Effector CD8-positive, alpha-beta T cell (primary cell): ENCODE results near the gene NDUFA9.
A peak's percentile ranks its signal among the peaks of the same experiment; 100 is the strongest.

Source experiments
- DNase-seq: peaks from one replicate; lab custom pipeline; 2025; lab: John Stamatoyannopoulos, UW
- total RNA-seq, 4 experiments: gene quantifications; one replicate each; lab custom pipeline; 2026; lab: John Stamatoyannopoulos, UW

NDUFA9 gene
- total RNA-seq, result 11.7 to 22.1 (median 16.4) reads per million in 4 experiments

DNA sequence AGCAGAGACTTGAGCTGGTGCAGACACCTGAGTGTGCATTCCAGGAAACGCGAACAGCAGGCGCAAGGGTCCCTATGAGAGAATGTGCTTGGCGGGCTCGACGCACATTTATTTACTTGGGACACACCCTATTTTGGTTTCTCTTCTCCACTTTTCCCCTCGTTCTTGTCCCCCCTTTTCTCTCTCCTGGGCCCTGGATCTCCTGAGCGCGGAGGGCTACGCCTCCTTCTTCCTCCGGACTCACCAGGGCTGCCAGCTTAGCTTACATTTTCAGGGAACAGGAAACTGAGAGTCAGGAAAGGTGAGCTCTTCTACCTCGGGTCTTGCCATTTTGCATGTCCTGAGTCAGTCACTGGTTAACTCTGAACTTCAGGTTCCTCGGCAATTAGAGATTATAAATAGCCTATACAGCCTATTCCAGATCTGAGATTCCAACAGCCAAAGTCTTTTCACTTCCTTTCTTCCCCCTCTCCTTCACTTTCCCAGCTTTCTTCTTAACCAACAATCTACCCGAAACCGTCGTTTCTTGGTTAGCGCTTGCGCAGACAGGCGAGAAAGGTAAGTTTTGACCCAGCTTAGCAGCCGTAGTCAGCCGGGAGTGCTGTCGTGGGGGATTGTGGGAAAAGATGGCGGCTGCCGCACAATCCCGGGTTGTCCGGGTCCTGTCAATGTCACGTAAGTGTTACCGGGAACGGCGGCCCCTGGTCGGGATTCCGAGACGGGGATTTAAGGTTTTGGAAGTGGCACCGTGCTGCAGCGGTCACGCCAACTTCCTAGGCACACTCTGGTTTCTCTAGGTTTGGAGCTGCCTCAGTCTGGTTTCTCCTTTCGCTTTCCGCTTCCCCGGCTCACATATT lies at the start of gene NDUFA9, which contains the start of gene AKAP3:
Gene NDUFA9 (plus strand): TSS at position 614 of the 857 bp plus-strand sequence. CDS start 13 bp downstream, at position 627.
Gene AKAP3 (minus strand): TSS at position 551 of the 857 bp plus-strand sequence. CDS start 10,855 bp downstream, outside the sequence.
- peak; percentile 50 for DNase-seq

GRCh38 chr12:4603421-4603820 lies 45.5 kb upstream of the NDUFA9 start:
- DNase-seq, result no peak

DNA sequence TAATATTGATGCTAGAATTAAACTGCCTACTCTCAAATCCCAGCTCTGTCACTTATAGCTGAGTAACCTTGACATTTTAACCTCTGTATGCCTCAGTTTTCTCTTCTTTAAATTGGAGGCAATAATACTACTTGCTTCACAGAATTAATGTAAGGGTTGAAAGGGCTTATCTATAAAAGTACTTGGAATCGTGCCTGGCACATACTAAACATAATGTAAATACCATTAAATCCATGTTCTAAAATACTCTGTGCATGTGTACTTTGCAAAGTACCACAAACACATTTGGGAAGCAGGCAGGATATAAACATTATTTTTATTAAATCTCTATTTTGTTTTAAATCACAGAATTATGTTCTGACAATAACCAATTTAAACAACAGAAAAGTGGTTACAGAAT lies 45.0 kb upstream of the NDUFA9 start:
- DNase-seq, result no peak

- peak; percentile 57 for DNase-seq
Measured at GRCh38 chr12:4604684-4605193, 44.2 kb upstream of the NDUFA9 start.

DNA sequence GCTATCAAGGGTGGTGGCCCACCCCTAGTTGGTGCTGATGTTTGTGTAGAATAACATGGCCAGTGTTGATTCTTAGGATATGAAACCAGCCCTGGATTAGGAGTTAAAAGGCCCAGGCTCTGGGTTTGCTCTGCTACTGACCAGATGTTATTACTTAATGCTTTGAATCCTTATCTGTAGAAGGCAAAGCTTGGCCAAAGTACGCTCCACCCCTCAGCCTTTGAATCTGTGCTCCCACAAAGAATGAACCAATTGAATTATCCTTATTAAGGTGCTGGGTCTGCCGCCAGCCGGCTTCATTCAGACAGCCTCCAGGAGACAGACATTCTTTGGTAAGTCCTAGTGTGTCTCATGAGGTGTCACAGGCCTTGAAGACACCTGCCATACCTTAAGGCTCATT lies 41.9 kb upstream of the NDUFA9 start:
- no peak for DNase-seq

DNA sequence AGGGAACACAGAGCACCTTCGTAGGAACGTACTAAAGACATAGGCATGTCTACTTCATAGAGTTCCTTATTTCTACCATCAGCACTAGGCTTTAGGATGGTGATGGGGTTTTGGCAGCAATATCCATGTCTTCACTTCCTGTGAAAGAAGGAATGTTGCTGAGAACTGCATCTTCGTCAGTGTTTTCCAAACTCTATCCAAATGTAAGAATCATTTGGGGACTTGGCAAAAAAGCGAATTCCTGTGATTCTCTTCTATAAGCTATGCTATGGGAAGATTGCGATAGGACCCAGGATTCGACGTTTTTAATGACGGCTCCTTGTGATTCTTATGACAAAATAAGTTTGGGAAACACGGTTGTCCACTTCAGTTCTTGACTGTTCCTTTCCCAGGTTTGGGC lies 39.8 kb upstream of the NDUFA9 start:
- no peak for DNase-seq

GRCh38 chr12:4610481-4610880 lies 38.4 kb upstream of the NDUFA9 start:
- no peak for DNase-seq

DNA sequence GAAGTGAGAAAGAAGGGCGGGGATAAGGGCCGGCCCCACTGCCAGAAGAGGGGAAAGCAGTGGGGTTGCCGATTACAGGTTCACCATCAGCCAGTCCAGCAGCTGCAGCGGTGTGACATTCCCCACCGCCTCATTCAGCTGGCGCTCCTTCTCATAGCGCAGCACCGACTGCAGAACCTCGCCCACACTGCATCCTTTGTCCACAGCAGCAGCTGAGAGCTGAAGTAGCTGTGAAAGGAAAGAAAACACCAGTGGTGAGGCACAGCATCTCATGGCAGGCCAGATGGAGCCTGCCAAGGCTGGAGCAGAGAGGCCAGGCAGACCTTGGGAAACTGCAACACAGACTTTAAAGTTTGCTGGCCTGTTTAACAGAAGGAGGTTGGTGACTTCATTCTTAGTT lies 33.2 kb upstream of the NDUFA9 start:
- no peak for DNase-seq

GRCh38 chr12:4621511-4621910 lies 27.4 kb upstream of the NDUFA9 start:
- no peak for DNase-seq

GRCh38 chr12:4626543-4626942 lies 22.4 kb upstream of the NDUFA9 start:
- no peak for DNase-seq

DNA sequence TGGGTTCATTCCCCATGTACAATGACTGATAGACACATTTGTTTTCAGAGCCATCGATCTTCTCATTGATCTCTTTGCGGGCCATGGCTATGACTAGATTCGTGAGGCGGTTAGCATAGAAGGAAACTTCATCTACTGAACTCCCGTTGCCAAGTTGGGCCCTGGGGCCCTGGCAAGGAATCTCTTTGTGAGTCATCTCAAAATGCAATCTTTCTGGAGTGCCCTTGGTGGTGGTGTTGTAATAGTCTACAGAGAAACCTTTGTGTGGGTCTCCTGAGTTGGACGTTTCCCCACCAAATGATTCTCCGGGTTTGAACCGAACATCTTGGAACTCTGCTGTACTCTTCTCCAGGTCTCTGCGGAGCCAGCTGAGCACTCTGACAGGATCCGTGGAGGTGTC lies 20.5 kb upstream of the NDUFA9 start:
- no peak for DNase-seq

- DNase-seq, result no peak
Measured at GRCh38 chr12:4630262-4630661, 18.7 kb upstream of the NDUFA9 start.

GRCh38 chr12:4643747-4644146 lies 5.2 kb upstream of the NDUFA9 start:
- DNase-seq, result no peak

- DNase-seq, result no peak
Measured at GRCh38 chr12:4645023-4645422, 3.9 kb upstream of the NDUFA9 start.

DNA sequence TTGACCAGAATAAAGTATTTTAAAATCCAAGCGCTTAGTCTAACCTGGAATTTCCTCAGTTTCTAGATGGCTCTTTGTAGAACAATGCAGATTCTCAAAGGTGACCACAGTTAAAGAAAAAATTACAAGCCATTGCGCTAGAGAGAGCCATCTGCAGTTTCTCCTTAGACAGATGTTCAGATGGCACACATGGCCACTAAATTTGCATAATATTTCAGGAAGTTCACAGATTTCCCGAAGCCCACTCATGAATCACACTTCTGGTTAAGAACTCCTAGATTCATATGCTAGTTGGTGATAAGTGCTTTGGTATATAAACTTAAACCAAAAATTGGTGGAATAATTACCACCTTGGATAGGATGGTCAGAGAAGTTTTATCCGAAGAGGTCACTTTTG lies 812 bp upstream of the NDUFA9 start:
- no peak for DNase-seq

- DNase-seq, result no peak
Measured at GRCh38 chr12:4649358-4649661, 396 bp downstream of the NDUFA9 start.

GRCh38 chr12:4653257-4653656 lies 4.3 kb downstream of the NDUFA9 start:
- DNase-seq, result no peak

DNA sequence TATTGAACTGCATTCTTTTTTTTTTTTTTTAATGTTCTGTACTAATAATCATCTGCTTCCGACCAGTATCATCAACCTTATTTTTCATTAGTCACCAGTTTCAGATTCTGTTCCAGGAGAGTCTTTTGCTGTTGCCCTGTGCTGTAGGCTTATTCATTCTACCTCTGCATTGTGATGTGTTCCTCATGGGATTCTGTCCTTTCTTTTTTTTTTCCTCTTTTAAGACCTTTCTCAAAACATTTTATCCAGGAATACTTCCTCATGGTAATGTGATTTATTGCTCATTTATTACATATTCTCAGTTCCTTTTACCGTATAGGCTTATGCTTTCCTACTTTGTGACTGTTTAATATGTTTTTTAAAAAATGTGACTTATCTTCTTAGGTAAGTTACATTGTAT lies 4.8 kb downstream of the NDUFA9 start:
- no peak for DNase-seq

DNA sequence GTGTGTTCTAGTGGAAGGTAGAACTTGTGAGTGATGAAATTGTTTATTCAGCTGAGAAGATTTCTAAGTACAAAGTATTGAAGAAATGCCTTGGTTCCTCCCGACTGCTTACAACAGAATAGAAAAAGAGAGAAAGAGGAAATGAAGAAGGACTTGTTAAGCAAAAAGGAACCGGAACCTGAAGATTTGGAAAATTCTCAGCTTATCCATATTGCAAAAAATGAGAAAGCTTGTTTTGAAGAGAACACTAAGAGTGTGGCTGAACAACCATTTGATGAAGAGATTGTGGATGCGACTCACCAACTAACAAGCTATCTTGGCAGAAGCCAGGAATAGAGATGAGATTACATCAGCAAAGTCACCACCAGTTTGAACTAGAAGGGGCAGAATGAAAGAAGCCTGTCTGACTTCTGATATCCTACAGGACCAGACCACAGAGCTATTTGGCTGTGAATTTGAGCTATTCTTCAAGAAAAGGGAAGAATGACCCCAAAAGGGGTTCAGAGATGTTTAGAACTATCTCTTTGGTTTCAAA lies 15.1 kb downstream of the NDUFA9 start:
- DNase-seq, result no peak

DNA sequence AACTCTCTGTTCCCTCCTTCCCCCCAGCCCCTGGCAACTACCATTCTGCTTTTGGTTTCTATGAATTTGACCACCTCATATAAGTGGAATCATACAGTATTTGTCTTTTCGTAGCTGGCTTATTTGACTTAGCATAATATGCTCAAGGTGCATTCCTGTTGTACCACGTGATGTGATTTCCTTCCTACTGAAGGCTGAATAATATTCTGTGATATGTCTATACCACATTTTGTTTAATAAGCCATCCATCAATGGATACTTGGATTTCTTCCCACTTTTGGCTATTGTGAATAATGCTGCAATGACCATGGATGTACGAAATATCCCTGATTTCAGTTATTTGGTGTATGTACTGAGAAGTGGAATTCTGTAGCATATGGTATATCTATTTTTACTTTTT lies 16.3 kb downstream of the NDUFA9 start:
- no peak for DNase-seq

DNA sequence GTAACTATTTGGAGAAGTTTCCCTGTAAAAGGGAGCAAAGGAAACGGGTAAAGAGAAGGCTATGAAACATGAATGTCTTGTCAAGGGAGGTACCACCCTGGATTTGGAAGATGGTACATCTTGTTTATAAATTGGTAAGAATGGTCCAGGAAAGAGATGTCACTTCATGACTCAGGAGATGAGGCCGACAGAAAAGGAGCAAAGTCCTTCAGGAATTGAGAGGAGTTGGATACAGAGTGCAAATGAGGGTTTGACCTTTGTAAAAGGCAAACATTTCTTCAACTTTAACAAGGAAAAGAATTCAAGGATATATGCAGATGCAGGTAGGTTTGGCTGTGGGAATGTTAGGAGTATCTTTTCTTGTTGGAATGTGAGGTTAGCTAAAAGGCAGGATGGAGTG lies 30.8 kb downstream of the NDUFA9 start:
- DNase-seq, result no peak

- no peak for DNase-seq
Measured at GRCh38 chr12:4681732-4682131, 32.8 kb downstream of the NDUFA9 start.

- DNase-seq, result no peak
Measured at GRCh38 chr12:4685317-4685716, 36.4 kb downstream of the NDUFA9 start.
